ES-I3 (cell line): ENCODE measurements around the gene KIF21B.
"Not testable (repeated sequence)": the region's sequence is repeated elsewhere in the genome, so short reads cannot be mapped to it uniquely, and the experiment has no call there.

Experiments
- H3K36me3 ChIP-seq: 2 replicates; pipeline ENCODE4 v1.6.1; 2013; ENCODE audit warnings: mild to moderate bottlenecking, low read length, control low read depth, moderate library complexity; ENCODE audit not compliant: insufficient read depth
- H3K4me1 ChIP-seq: 2 replicates; pipeline ENCODE4 v1.6.1; 2013; ENCODE audit warnings: mild to moderate bottlenecking, control low read depth, low read length; ENCODE audit not compliant: insufficient read depth
- H3K9ac ChIP-seq: 2 replicates; pipeline ENCODE4 v1.6.1; 2013; ENCODE audit warnings: low read depth, mild to moderate bottlenecking, low read length, moderate library complexity
- H3K9me3 ChIP-seq: 2 replicates; pipeline ENCODE4 v1.6.1; 2013; ENCODE audit warnings: mild to moderate bottlenecking, low read length, moderate library complexity; ENCODE audit not compliant: control insufficient read depth, insufficient read depth

KIF21B gene

DNA sequence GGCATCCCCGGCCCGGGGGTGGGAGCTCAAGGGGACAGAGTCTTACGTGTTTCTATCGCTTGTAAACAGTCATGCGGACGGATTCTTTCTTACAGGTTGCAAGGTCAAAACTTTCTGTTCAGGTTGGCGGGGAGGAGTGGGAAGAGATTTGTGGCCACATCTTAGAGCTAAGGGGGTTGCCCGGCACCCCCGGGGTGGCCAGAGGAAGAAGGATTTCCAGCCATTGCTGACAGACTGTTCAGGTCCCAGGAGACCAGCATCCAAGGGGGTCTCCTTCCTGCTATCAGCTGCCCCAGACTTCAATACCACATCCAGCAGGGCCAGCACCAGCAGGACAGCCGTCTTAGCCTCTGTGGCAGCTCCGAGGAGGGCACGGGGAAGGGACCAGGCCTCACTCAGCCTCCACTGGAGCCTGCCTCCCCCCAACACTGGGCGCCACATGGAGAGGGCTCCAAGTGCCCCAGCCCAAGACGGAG lies 52.0 kb downstream of the KIF21B start:
- Histone ChIP-seq H3K4me1 (no peaks in the 10 kb centered on the region), H3K9ac (no peak overlapping the region), H3K9me3 (no peaks in the 10 kb centered on the region), H3K36me3 (no peaks in the 10 kb centered on the region)

DNA sequence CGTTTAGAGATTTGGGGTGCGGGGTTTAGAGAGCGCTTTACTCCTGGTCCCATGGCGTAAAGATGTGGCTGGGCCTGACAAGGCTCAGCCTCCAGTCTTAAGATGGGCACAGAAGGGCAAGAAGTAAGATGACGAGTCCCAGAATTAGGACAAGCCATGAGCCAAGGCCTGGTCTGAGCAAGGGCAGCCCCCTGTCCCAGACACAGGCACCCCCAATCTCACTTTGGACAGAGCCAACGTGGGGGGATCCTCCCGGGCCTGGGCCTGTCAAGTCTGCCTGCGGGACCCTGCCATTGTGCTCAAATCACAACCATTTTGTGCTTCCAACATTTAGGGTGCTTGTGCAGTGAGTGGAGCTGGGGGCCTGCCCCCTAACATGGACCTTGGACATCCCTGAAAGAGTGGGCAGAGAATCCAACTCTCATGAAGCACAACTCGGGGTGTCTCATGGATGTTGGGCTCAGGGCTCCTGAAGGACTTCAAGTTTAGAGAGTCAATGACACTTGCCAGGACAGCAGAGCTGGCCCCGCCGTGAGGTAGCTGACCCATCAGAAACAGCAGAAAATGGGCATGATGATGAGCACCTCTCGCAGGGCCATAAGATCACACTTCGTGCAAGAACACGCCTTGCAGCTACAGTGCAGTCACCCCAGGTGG lies 52.6 kb downstream of the KIF21B start:
- no peaks in the 10 kb centered on the region for H3K4me1 ChIP-seq
- H3K9me3 ChIP-seq, result no peaks in the 10 kb centered on the region
- no peak overlapping the region for H3K9ac ChIP-seq
- no peaks in the 10 kb centered on the region for H3K36me3 ChIP-seq

- H3K4me1 ChIP-seq, result no peaks in the 10 kb centered on the region
- H3K9ac ChIP-seq, result no peak overlapping the region
- no peaks in the 10 kb centered on the region for H3K9me3 ChIP-seq
- no peaks in the 10 kb centered on the region for H3K36me3 ChIP-seq
Measured at GRCh38 chr1:200969726-200970561, 53.6 kb downstream of the KIF21B start.

GRCh38 chr1:200968469-200969410 lies 54.8 kb downstream of the KIF21B start:
- Histone ChIP-seq H3K9ac (no peak overlapping the region), H3K36me3 (no peaks in the 10 kb centered on the region), H3K9me3 (no peaks in the 10 kb centered on the region), H3K4me1 (no peaks in the 10 kb centered on the region)

DNA sequence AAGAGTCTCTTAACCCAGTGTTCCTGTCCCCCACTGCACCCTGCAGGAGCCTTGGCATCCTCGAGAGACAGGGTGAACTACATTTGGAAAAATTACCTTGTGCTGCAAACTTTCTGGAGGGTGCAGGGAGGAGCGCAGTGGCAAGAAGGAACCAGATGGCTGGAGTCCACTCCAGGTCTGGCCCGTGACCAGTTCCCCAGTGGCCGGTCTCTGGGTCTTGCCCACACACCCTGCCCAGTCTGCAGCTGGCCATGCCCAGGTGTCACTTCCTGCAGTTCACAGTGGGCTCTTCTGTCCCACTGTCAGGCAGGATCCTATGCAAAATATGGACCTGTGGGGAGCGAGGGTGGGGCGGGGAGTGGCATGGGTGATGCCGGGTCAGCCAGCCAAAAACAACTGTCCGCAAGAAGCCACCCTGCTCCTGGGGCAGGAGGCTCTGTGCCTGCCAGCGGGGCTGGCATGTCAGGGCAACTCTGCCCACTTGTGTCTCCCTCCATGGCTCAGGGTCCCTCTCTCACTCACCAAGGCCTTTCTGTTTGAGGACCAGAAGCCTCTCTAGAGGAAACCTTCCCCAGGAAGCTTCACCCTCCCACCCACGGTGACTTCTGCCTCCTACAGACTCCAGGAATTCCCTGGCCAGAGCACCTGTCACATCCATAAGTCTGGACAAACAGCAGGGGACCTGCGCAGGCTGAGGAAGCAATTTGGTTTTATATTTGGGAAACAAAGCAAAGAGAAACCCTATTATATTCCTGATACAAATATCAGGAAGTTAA lies 55.6 kb downstream of the KIF21B start:
- no peak overlapping the region for H3K9ac ChIP-seq
- H3K4me1 ChIP-seq, result no peaks in the 10 kb centered on the region
- no peaks in the 10 kb centered on the region for H3K36me3 ChIP-seq
- H3K9me3 ChIP-seq, result no peaks in the 10 kb centered on the region

DNA sequence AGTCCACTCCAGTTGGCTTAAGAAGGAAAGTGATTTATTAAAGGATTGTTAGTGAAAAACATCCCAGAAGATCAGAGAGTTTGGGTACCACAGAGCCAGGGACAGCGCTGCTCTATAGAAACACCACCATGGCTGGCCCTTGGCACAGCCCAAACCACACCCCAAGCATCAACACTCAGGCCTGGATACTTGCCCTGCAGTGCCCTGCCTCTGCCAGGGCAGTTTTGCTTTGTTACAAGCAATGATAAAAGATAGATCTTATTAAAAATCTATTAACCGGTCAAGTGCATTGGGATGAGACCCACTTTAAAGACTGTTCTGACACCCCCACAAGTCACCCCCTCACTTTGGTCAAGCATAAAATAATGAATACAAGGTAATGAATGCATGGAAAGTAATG lies 56.6 kb downstream of the KIF21B start:
- H3K9ac ChIP-seq, result no peak overlapping the region
- H3K4me1 ChIP-seq, result no peaks in the 10 kb centered on the region
- no peaks in the 10 kb centered on the region for H3K36me3 ChIP-seq
- no peaks in the 10 kb centered on the region for H3K9me3 ChIP-seq

- Histone ChIP-seq H3K36me3 (no peaks in the 10 kb centered on the region), H3K9me3 (no peaks in the 10 kb centered on the region), H3K9ac (no peak overlapping the region), H3K4me1 (no peaks in the 10 kb centered on the region)
Measured at GRCh38 chr1:200965111-200965805, 58.3 kb downstream of the KIF21B start.

DNA sequence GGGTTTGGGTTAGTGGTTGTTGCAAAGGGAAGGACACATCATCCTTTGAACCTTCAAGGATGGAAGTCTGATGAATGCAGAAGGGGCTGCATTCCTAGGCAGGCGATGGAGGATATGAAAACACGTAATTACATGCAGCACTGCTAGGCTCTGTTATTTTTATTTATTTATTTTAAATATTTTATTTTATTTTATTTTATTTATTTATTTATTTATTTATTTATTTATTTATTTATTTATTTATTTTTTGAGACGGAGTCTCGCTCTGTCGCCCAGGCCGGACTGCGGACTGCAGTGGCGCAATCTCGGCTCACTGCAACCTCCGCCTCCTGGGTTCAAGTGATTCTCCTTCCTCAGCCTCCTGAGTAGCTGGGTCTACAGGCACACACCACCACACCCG lies 59.6 kb downstream of the KIF21B start:
- H3K36me3 ChIP-seq, H3K9me3 ChIP-seq, H3K4me1 ChIP-seq, H3K9ac ChIP-seq: not testable (repeated sequence)

DNA sequence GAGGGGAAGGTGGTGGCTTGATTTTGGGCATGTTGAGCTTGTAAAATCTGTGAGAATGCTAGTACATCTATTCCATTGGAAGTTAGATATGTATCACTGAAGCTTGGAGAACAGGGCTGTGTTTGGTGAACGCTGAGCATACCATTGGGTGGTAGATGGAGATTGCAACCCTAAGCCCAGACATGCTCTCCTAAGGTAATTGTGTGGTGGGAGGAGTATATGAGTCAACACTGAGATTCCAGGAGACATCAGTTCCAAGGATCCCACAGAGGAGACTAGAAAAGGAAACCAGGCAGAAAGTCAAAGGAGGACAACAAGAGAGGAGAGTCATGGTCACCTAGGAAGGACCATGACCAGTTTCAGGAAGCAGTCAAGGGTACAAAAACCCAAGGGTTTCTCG lies 60.4 kb downstream of the KIF21B start:
- no peaks in the 10 kb centered on the region for H3K9me3 ChIP-seq
- H3K9ac ChIP-seq, result no peak overlapping the region
- peaks cover 3% of the 10 kb centered on the region; the same call in 1 of the 2 replicates for H3K4me1 ChIP-seq
- H3K36me3 ChIP-seq, result no peaks in the 10 kb centered on the region

- Histone ChIP-seq H3K9ac (no peak overlapping the region), H3K36me3 (no peaks in the 10 kb centered on the region), H3K9me3 (no peaks in the 10 kb centered on the region), H3K4me1 (peaks cover 3% of the 10 kb centered on the region; the same call in 1 of the 2 replicates)
Measured at GRCh38 chr1:200962631-200963030, 60.9 kb downstream of the KIF21B start.

DNA sequence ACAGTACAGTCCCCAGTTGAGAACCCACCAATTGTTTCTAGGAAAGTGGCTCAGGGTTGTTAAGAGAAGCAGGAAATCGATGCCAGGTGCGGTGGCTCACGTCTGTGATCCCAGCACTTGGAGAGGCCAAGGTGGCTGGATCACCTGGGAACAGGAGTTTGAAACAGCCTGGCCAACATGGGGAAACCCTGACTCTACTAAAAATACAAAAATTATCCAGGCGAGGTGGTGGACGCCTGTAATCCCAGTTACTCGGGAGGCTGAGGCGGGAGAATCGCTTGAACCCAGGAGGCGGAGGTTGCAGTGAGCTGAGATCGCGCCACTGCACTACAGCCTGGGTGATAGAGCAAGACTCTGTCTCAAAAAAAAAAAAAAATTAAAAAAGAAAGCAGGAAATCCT lies 61.4 kb downstream of the KIF21B start:
- H3K36me3 ChIP-seq, result not testable (repeated sequence)

DNA sequence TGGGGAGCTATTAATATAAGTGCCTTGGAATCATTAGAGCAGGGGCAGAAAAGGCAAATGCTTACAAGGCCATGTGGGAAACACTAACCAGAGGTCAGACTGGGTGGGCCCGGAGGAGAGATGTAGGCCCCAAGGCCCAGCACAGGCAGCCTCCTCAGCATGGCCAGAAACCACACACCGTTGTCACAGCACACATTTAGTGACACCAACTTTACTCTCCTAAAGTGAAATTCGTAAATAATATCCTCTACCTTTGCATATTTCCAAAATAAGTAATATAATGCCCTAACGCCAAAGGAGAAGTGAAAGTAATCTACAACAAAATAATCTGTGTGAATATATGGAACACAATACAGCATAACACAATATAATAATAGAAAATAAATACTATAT lies 62.6 kb downstream of the KIF21B start:
- no peaks in the 10 kb centered on the region for H3K36me3 ChIP-seq
- H3K4me1 ChIP-seq, result peaks cover 3% of the 10 kb centered on the region; the same call in 1 of the 2 replicates
- H3K9ac ChIP-seq, result no peak overlapping the region
- H3K9me3 ChIP-seq, result no peaks in the 10 kb centered on the region

More for the DNA sequence above, 61.4 kb downstream of the KIF21B start:
- H3K4me1 ChIP-seq, H3K9me3 ChIP-seq, H3K9ac ChIP-seq: not testable (repeated sequence)

DNA sequence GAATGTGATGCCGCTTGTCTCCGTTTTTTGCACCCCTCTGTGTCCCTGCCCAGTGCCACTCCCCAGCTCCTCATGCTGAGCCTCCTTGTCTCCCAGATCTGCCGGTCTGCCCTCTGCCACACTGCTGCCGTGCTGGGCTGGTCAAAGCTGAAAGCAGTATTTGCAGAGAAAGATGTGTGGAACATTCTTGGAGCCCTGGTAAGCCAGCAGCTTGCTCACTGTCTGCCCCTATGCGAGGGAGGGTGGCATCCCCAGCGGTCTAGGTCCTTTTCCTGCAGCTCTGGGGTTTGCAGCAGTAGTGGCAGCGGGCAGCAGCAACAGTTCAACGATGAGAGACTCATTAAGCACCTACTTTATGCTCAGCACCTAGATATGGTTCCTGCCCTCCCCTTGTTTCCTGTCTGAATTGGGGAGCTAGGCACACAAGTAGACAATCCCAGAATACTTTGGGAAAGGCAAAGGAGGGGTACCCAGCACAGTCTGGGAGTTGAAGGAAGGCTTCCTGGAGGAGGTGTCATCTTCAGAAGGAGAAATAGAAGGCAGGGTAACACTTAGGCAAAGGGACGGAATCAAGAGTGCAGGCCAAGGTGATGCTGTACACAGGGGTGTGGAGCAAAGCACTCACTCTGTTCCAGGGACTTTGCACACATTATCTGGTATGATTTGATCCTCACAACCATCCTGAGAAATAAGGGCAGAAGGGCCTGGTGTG lies 63.1 kb downstream of the KIF21B start:
- peaks cover 3% of the 10 kb centered on the region; the same call in 1 of the 2 replicates for H3K4me1 ChIP-seq
- H3K9ac ChIP-seq, result no peak overlapping the region
- no peaks in the 10 kb centered on the region for H3K9me3 ChIP-seq
- no peaks in the 10 kb centered on the region for H3K36me3 ChIP-seq
